Measurements from ENCODE around the gene FMNL2.
A peak's percentile ranks its signal among the peaks of the same experiment; 100 is the strongest.

The FMNL2 gene

GRCh38 chr2:152615177-152615576 lies 280.2 kb downstream of the FMNL2 start:
- DNase-seq (ENCODE audit: low read depth in 2 of 2), result no peak

- no peak for DNase-seq (ENCODE audit: low read depth in 2 of 2)
Measured at GRCh38 chr2:152617456-152618192, 282.6 kb downstream of the FMNL2 start.

DNA sequence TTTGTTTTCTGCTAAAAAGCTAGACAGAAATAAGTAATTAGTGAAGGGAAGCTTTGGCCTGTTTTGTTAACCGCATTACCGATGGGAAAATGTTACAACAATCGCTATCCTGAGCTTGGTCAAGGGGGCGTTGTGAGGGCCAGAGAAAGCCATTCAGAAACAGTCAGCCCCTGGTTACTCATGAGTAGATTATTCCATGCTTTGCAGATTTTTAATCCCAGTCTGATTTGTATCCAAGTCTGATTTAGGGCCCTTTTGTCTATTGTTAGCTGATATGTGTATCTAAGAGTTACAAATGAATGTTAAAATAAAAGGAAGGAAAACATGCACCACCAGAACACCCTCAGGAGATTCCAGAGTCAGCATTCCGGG lies 283.2 kb downstream of the FMNL2 start:
- no peak for DNase-seq (ENCODE audit: low read depth in 2 of 2)

GRCh38 chr2:152620208-152620607 lies 285.2 kb downstream of the FMNL2 start:
- DNase-seq (ENCODE audit: low read depth in 2 of 2), result no peak

- DNase-seq (ENCODE audit: low read depth in 2 of 2), result no peak
Measured at GRCh38 chr2:152620985-152621384, 286.0 kb downstream of the FMNL2 start.

DNA sequence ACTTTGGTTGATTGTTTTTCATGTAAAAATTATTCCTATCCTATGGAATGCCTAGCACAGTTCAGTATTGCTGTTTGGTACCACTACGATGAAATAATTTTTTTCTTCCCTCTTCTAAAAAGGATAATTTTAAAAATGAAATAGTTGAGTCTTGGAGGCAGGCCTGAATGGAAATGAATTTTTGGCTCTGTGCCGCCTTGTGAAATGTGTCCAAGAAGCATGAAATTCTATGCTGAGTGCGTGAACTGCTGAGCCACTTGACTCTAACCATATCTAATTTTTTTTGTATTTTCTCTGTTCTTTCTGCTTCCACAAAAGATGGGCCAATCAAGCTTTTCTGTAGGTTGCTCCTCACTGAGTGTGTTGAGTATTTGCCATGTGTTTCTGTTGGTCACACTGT lies 287.2 kb downstream of the FMNL2 start:
- DNase-seq (ENCODE audit: low read depth in 2 of 2), result no peak

DNA sequence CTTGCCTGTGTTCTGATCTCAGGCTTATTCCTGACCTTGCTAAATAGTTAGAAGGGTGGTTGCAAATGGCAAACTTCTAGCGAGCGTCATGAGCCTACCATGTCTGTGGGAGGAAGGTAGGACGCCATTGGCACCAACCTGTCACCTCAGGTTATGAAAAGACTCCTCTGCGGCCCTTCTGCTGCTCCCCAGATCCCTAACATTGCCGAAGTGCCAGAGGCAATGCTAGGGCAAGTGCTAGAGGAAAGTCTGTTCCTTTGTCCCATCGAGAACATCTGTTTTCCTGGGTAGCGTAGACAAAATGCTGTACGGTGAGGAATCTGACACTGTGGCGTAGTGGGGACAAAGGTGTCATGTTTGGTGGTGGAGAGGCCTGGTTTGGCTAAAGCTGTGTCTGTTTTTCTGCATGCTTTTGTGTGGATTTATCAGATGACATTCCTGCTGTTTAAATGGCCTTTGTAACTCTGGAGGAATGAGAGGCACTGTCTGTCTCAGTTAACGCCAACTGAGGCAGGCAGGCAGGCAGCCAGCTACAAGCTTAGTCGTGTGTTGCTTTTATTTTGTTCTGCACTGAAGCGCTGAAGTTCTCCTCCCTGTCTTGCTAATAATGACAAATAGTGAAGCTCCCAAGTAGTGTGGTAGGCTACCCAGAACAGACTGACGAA lies 288.2 kb downstream of the FMNL2 start:
- DNase-seq (ENCODE audit: low read depth in 2 of 2), result no peak

DNA sequence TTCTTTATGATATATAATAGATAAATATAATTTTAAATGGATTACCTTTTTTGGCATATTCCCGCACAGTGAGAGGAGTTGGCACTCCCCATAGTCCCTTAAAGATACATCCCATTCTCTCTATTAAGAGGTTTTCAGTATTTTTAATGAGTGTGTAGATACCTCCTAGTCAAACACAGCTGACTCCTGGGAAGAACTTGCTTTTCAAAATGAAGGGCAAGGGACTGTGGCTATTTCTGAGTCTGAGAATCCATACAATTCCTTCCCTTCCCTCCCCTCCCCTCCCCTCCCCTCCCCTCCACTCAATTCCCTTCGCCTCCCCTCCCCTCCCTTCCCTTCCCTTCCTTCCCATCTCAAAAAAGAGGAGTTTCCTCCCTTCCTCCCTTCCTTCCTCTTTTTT lies 288.8 kb downstream of the FMNL2 start:
- no peak for DNase-seq (ENCODE audit: low read depth in 2 of 2)

- DNase-seq (ENCODE audit: low read depth in 2 of 2), result no peak
Measured at GRCh38 chr2:152624805-152625204, 289.8 kb downstream of the FMNL2 start.

DNA sequence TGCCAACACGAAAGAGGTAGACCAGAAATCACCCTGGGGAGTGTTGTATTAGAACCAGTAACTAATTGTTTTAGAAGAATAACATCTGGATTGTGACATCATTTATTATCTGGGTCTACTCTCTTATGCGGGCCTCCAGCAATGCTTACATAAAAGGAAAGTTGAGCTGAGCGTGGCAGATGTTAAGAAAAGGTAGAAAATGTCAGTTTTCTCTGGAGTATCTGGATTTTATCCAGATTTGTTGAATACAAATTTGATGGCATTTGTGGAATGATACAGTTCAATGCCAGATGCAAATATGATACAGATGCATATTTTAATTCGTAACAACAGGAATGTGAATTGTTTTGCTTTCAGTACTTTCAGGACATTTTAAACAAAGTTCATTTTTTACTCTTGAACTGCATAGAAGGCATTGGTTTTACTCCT lies 292.0 kb downstream of the FMNL2 start:
- DNase-seq (ENCODE audit: low read depth in 2 of 2), result no peak

DNA sequence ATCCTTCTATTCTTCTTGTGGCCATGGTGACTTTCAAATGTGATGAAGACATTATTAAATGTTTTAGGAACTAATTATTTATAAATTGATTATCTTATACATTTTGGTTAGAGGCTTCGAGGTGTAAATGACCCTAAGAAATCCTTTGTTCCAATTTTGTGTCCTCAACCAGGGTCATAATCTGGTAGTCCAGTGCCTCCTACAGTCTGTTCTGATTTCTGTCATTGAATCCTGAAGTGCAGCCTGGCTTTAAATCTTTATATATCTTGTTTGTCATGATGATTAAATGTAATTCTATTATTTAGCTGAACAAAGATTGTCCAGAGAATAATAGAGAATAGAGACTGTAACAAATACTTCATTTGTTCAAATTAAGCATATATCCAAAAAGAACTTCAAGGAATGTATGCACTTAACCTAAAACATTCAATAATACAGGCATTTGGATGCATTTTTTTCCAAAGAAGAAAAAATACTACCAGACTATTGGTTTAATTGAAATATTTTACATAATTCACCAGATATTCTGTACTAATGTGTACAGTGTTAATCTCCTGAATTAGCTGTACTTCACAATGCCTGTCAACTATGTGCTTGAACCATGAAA lies 292.5 kb downstream of the FMNL2 start:
- DNase-seq (ENCODE audit: low read depth in 2 of 2), result no peak

- no peak for DNase-seq (ENCODE audit: low read depth in 2 of 2)
Measured at GRCh38 chr2:152629202-152629601, 294.2 kb downstream of the FMNL2 start.

DNA sequence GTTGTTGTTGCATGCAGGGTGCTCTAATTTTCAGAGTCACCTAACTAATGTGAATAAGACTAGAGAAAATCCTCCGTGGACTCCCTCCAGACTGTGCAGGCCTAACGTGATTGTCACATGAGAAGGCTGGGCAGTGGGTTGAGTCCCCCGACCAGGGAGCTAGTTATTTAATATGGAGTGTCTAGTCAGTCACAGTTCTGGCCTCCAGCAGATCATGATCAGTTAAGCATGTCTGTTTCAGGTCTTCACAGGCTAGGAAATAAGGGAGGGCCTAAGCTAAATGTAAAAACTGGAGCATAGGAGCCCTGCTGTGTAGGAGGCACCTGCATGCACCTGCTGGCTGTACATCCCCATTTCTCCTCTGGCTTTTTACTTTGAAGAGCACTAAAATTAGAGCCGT lies 295.5 kb downstream of the FMNL2 start:
- DNase-seq (ENCODE audit: low read depth in 2 of 2), result no peak

DNA sequence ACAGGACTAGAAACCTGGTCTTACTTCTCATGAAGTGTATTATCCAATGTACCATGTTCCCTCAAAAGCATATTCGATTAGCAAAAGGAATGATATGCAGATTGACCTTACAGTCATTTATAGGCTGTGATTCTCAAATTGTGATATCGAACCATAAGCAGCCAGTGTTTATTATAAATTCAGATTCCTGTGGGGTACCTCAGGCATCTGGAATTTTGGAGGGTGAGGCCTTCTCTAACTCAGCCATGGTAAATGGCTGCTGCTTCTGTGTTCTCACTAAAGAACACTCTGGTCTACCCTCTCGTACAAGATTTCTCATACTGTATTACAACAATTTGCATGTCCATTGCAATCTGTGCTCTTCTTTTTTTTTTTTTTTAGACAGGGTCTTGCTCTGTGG lies 297.8 kb downstream of the FMNL2 start:
- DNase-seq (ENCODE audit: low read depth in 2 of 2), result no peak

DNA sequence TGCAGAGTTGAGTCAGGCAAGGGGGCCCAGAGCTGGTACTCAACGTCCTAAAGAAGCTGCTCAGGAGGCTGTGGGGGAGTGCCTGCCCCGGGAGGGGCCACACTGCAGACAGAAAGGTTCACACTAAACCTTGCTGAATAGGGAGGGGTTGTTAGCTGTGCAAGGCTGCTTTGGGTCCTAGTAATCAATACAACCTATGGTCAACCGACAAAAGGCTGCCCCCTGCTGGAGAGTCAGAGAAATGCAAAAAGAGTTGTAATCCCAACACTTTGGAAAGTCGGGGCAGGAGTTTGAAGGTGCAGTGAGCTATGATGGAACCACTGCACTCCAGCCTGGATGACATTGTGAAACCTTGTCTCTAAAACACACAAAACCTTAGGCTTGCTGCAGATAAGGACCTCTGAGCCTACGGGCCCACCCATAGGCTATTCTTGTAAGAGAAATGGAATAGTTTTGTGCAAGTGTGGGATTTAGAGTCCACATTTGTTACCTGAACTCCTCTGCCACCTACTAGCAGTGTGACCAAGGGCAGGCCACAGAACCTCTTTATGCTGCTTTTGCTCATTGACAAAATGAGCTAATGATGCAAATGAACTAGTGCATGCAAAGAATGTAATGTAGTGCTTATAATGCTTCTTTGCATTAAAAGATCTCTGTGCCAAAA lies 300.8 kb downstream of the FMNL2 start:
- peak in 1 of 2 donors; percentile 51 for DNase-seq (ENCODE audit: low read depth in 2 of 2)

- no peak for DNase-seq (ENCODE audit: low read depth in 2 of 2)
Measured at GRCh38 chr2:152637251-152637650, 302.3 kb downstream of the FMNL2 start.

GRCh38 chr2:152638056-152638455 lies 303.1 kb downstream of the FMNL2 start:
- DNase-seq (ENCODE audit: low read depth in 2 of 2), result no peak

- DNase-seq (ENCODE audit: low read depth in 2 of 2), result no peak
Measured at GRCh38 chr2:152638590-152638989, 303.6 kb downstream of the FMNL2 start.

DNA sequence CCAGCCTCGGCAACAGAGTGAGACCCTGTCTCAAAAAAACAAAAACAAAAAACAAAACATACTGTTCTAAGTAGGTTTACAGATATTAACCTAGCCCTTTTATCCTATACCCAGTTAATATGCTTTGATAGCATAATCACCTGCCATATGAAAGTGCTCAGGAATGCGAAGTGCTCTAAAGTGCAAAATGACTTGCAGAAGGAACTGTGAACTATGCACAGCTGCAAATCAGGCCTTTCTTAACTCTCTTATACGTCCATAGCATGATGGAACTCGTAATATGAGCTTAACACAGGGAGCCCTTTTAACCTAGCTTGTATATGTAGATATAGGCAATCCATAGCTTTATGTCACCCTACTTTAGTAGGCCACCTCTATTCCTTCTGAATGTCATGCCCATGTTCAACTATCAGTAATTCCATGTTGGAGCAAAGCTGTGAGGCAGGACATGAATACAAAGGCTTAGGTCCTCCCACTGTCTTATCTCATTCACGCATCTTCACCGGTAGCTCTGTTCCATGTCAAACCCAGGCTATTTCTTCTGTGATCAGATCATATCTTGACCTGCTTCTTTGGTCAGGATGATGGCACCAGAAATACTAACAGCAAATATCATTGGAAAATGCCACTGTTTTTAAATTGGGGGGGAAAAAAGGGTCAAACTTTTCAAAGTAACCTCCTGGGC lies 309.4 kb downstream of the FMNL2 start:
- no peak for DNase-seq (ENCODE audit: low read depth in 2 of 2)

DNA sequence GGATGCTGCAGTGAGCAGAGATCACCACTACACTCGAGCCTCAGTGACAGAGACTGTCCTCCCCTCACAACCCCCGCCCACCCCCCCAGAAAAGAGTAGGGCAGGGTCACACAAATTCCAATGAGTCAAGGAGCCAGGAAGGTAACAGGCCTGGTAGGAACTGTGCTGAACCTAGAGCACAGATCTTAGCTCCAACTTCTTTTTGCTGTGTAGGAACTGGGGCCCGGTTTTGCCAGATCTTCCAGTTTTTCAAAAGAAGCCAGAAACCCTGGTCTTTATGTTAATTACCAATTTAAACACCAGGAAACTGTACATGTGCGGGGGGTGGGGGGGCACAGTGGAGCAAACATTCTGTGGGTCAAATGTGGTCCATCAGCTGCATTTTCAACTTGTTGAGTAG lies 311.3 kb downstream of the FMNL2 start:
- DNase-seq (ENCODE audit: low read depth in 2 of 2), result no peak

DNA sequence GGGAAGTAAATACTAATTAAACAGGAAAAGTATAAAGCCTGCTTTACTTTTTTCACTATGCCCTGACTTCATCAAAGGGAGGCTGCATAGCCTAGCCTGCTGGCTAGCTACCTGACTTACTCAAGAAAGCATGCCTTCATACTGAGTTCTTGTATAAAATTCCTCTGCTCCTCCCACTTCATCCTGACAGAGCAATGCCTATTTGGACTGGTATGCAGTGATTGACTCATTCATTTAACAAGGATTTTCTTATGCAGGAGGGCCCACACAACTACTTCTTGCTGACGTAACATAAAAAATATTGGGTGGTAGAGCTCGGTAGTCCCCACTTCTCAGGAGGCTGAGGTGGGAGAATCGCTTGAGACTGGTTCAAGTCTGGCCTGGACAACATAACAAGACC lies 311.8 kb downstream of the FMNL2 start:
- DNase-seq (ENCODE audit: low read depth in 2 of 2), result no peak

GRCh38 chr2:152647552-152647951 lies 312.6 kb downstream of the FMNL2 start:
- DNase-seq (ENCODE audit: low read depth in 2 of 2), result no peak

All from stimulated activated CD8-positive, alpha-beta memory T cell treated with anti-CD3 and anti-CD28 coated beads, Interleukin-7, amount 100 ng/mL, for 1 hour (primary cell).